ENCODE measurements around the gene GID8. TPM values are rescaled to one million over a fixed set of nuclear protein-coding genes. Genes with fewer than 3 reads are reported as not detected.

The GID8 gene
- total RNA-seq, 2 experiments from 2014 or later, result 29.8 to 36.8 TPM

- DNase-seq (no peak), ATAC-seq (no peak)
- CTCF ChIA-PET, result interaction anchor here (1.5 kb wide), 1 partner anchor 18 kb away, joined by 4 read pairs; no protein-coding TSS in a partner anchor
- peaks cover 20% of the 10 kb centered on the region for H3K27me3 Mint-ChIP-seq
- H3K36me3 Mint-ChIP-seq, result no peaks in the 10 kb centered on the region
- peaks cover 4% of the 10 kb centered on the region for H3K4me1 Mint-ChIP-seq
- H3K4me3 Mint-ChIP-seq, result no peak overlapping the region
- H3K9me3 Mint-ChIP-seq (ENCODE audit: low read depth), result no peaks in the 10 kb centered on the region
- H3K27ac Mint-ChIP-seq, result no peak overlapping the region
Measured at GRCh38 chr20:62990306-62990825, 52.4 kb downstream of the GID8 start.

GRCh38 chr20:62991196-62991807 lies 53.4 kb downstream of the GID8 start:
- Mint-ChIP-seq H3K27ac (no peak overlapping the region), H3K4me1 (peaks cover 4% of the 10 kb centered on the region), H3K9me3 (ENCODE audit: low read depth) (no peaks in the 10 kb centered on the region), H3K4me3 (no peak overlapping the region), H3K36me3 (no peaks in the 10 kb centered on the region), H3K27me3 (peaks cover 23% of the 10 kb centered on the region)
- ATAC-seq (no peak), DNase-seq (no peak)
- CTCF ChIA-PET, result interaction anchor here (1.4 to 1.5 kb wide), 2 partner anchors 14 to 19 kb away, joined by 3 to 4 read pairs; no protein-coding TSS in a partner anchor

GRCh38 chr20:62991863-62992262 lies 53.9 kb downstream of the GID8 start:
- ATAC-seq (no peak), DNase-seq (no peak)
- Mint-ChIP-seq H3K27ac (no peak overlapping the region), H3K27me3 (peaks cover 23% of the 10 kb centered on the region), H3K9me3 (ENCODE audit: low read depth) (no peaks in the 10 kb centered on the region), H3K4me3 (no peak overlapping the region), H3K4me1 (peaks cover 4% of the 10 kb centered on the region), H3K36me3 (no peaks in the 10 kb centered on the region)
- CTCF ChIA-PET, result interaction anchor here (1.4 kb wide), 1 partner anchor 14 kb away, joined by 3 read pairs; no protein-coding TSS in a partner anchor

- Mint-ChIP-seq H3K36me3 (no peaks in the 10 kb centered on the region), H3K4me3 (no peak overlapping the region), H3K4me1 (peaks cover 2% of the 10 kb centered on the region), H3K27me3 (peaks cover 35% of the 10 kb centered on the region), H3K9me3 (ENCODE audit: low read depth) (no peaks in the 10 kb centered on the region), H3K27ac (no peak overlapping the region)
- CTCF ChIA-PET, result no interaction called here
- DNase-seq (no peak), ATAC-seq (no peak)
Measured at GRCh38 chr20:62993856-62994494, 56.0 kb downstream of the GID8 start.

- no peaks in the 10 kb centered on the region for H3K9me3 Mint-ChIP-seq (ENCODE audit: low read depth)
- ATAC-seq (no peak), DNase-seq (no peak)
- H3K4me1 Mint-ChIP-seq, result peaks cover 9% of the 10 kb centered on the region
- no peak overlapping the region for H3K27ac Mint-ChIP-seq
- CTCF ChIA-PET, result interaction anchor here (0.6 to 1.3 kb wide), 2 partner anchors 17 to 22 kb away, joined by 3 read pairs; no protein-coding TSS in a partner anchor
- no peaks in the 10 kb centered on the region for H3K36me3 Mint-ChIP-seq
- no peak overlapping the region for H3K4me3 Mint-ChIP-seq
- H3K27me3 Mint-ChIP-seq, result peaks cover 39% of the 10 kb centered on the region
Measured at GRCh38 chr20:62994869-62995281, 56.9 kb downstream of the GID8 start.

GRCh38 chr20:62995481-62995880 lies 57.5 kb downstream of the GID8 start:
- CTCF ChIA-PET, result interaction anchor here (0.6 to 1.6 kb wide), 3 partner anchors 18 to 23 kb away, joined by 3 to 6 read pairs (median 3); no protein-coding TSS in a partner anchor
- no peak for DNase-seq
- ATAC-seq, result no peak
- no peaks in the 10 kb centered on the region for H3K36me3 Mint-ChIP-seq
- H3K4me1 Mint-ChIP-seq, result peaks cover 12% of the 10 kb centered on the region
- no peaks in the 10 kb centered on the region for H3K9me3 Mint-ChIP-seq (ENCODE audit: low read depth)
- no peak overlapping the region for H3K4me3 Mint-ChIP-seq
- H3K27ac Mint-ChIP-seq, result no peak overlapping the region
- H3K27me3 Mint-ChIP-seq, result peaks cover 45% of the 10 kb centered on the region

GRCh38 chr20:62995898-62996595 lies 58.1 kb downstream of the GID8 start:
- H3K27me3 Mint-ChIP-seq, result peaks cover 50% of the 10 kb centered on the region

GRCh38 chr20:62996596-62996982 lies 58.6 kb downstream of the GID8 start:
- Mint-ChIP-seq H3K4me1 (peaks cover 12% of the 10 kb centered on the region), H3K27me3 (peaks cover 51% of the 10 kb centered on the region)
- CTCF ChIA-PET, result interaction anchor here (1.6 kb wide), 1 partner anchor 24 kb away, joined by 6 read pairs; no protein-coding TSS in a partner anchor

More at GRCh38 chr20:62995898-62996595, 58.1 kb downstream of the GID8 start:
- Mint-ChIP-seq H3K4me3 (no peak overlapping the region), H3K27ac (no peak overlapping the region), H3K9me3 (ENCODE audit: low read depth) (no peaks in the 10 kb centered on the region), H3K4me1 (peaks cover 12% of the 10 kb centered on the region), H3K36me3 (no peaks in the 10 kb centered on the region)
- DNase-seq (no peak), ATAC-seq (no peak)
- CTCF ChIA-PET, result interaction anchor here (1.3 to 1.6 kb wide), 2 partner anchors 18 to 23 kb away, joined by 3 to 6 read pairs; no protein-coding TSS in a partner anchor

GRCh38 chr20:62997417-62998035 lies 59.6 kb downstream of the GID8 start:
- H3K4me3 Mint-ChIP-seq, result no peak overlapping the region
- CTCF ChIA-PET, result no interaction called here
- H3K36me3 Mint-ChIP-seq, result no peaks in the 10 kb centered on the region
- H3K27ac Mint-ChIP-seq, result no peak overlapping the region
- H3K27me3 Mint-ChIP-seq, result peaks cover 56% of the 10 kb centered on the region
- H3K4me1 Mint-ChIP-seq, result peaks cover 12% of the 10 kb centered on the region
- ATAC-seq (no peak), DNase-seq (no peak)
- H3K9me3 Mint-ChIP-seq (ENCODE audit: low read depth), result no peaks in the 10 kb centered on the region

More at GRCh38 chr20:62996596-62996982, 58.6 kb downstream of the GID8 start:
- H3K4me3 Mint-ChIP-seq, result no peak overlapping the region
- DNase-seq, result no peak
- no peak overlapping the region for H3K27ac Mint-ChIP-seq
- no peak for ATAC-seq
- H3K36me3 Mint-ChIP-seq, result no peaks in the 10 kb centered on the region
- H3K9me3 Mint-ChIP-seq (ENCODE audit: low read depth), result no peaks in the 10 kb centered on the region

Other genes with a start within 250 kb of the GID8 start
- gene NTSR1, start 229.3 kb upstream of the GID8 start, total RNA-seq, result not detected
- 10 to 100 TPM; 16.9 to 17.4 TPM for gene MRGBP, start 141.7 kb upstream of the GID8 start, total RNA-seq
- gene OGFR, start 133.3 kb upstream of the GID8 start, total RNA-seq, result 10 to 100 TPM; 87.8 to 91.0 TPM
- gene COL9A3, start 121.1 kb upstream of the GID8 start, total RNA-seq, result under 1 TPM in 1 of 2 experiments, not detected in 1; 0.45 TPM
- gene TCFL5, start 76.3 kb upstream of the GID8 start, total RNA-seq, result 1 to 10 TPM; 6.6 to 6.7 TPM
- gene DIDO1, start 11.6 kb upstream of the GID8 start, total RNA-seq, result 10 to 100 TPM; 64.6 to 87.0 TPM
- gene SLC17A9, start 14.6 kb downstream of the GID8 start, total RNA-seq, result 10 to 100 TPM; 26.1 to 34.1 TPM
- gene BHLHE23, start 68.8 kb downstream of the GID8 start, total RNA-seq, result not detected